Measurements from ENCODE around the gene CSF3R. TPM values are rescaled to one million over a fixed set of nuclear protein-coding genes. Genes with fewer than 3 reads are reported as not detected.

Gene CSF3R
- total and polyA plus RNA-seq, 2 experiments from 2014 or later: not detected

GRCh38 chr1:36515315-36516138 is 32.8 kb upstream of the CSF3R start:
- Histone ChIP-seq H3K36me3 (ENCODE audit: low read depth) (no peaks in the 10 kb centered on the region), H2AFZ (no peak overlapping the region), H3K9me2 (ENCODE audit: insufficient read depth) (no peaks in the 10 kb centered on the region), H4K20me1 (ENCODE audit: insufficient read depth) (no peaks in the 10 kb centered on the region), H3K27me3 (replicated peaks; ENCODE audit: insufficient read depth) (no peaks in the 10 kb centered on the region; the same call in 1 of the 2 replicates), H3K4me1 (ENCODE audit: insufficient read depth) (no peaks in the 10 kb centered on the region), H3K4me2 (ENCODE audit: unreplicated experiment) (no peak overlapping the region), H3K4me3 (no peak overlapping the region), H3F3A (ENCODE audit: insufficient read depth) (no peaks in the 10 kb centered on the region), H3K27ac (no peak overlapping the region), H3K9me3 (ENCODE audit: low read depth) (no peaks in the 10 kb centered on the region), H3K79me2 (ENCODE audit: insufficient read depth) (no peaks in the 10 kb centered on the region), H3K9ac (no peak overlapping the region)
- TF ChIP-seq EZH2 (IDR thresholded peaks at IDR 0.05; ENCODE audit: insufficient read depth, poor library complexity, severe bottlenecking): no peak
- no peak for TF ChIP-seq EZH2phosphoT487 (IDR thresholded peaks at IDR 0.05; ENCODE audit: insufficient read depth, low read depth)
- in situ Hi-C loops (cut with MboI): no loop called here
- DNase-seq: no peak
- WGBS, 2 experiments (ENCODE audit: low coverage in 1 of 2, low lambda C conversion rate in 2 of 2, missing lambda C conversion rate in 2 of 2): 34 to 37% methylated on average over 9 to 10 of the region's 10 CpGs

- TF ChIP-seq EZH2 (IDR thresholded peaks at IDR 0.05; ENCODE audit: insufficient read depth, poor library complexity, severe bottlenecking) (no peak), EZH2phosphoT487 (IDR thresholded peaks at IDR 0.05; ENCODE audit: insufficient read depth, low read depth) (no peak)
- no peak overlapping the region for H2AFZ ChIP-seq
- no peak overlapping the region for H3K4me3 ChIP-seq
- no peaks in the 10 kb centered on the region for H3K36me3 ChIP-seq (ENCODE audit: low read depth)
- in situ Hi-C loops (cut with MboI): no loop called here
- no peaks in the 10 kb centered on the region for H3K9me3 ChIP-seq (ENCODE audit: low read depth)
- no peaks in the 10 kb centered on the region; the same call in 1 of the 2 replicates for H3K27me3 ChIP-seq (replicated peaks; ENCODE audit: insufficient read depth)
- H3K27ac ChIP-seq: no peak overlapping the region
- H3K79me2 ChIP-seq (ENCODE audit: insufficient read depth): no peaks in the 10 kb centered on the region
- H4K20me1 ChIP-seq (ENCODE audit: insufficient read depth): no peaks in the 10 kb centered on the region
- H3F3A ChIP-seq (ENCODE audit: insufficient read depth): no peaks in the 10 kb centered on the region
- no peak for DNase-seq
- 72% methylated on average over 18 of the region's 18 CpGs for WGBS, 2 experiments (ENCODE audit: low coverage in 1 of 2, low lambda C conversion rate in 2 of 2, missing lambda C conversion rate in 2 of 2)
- no peaks in the 10 kb centered on the region for H3K9me2 ChIP-seq (ENCODE audit: insufficient read depth)
- H3K9ac ChIP-seq: no peak overlapping the region
- H3K4me1 ChIP-seq (ENCODE audit: insufficient read depth): no peaks in the 10 kb centered on the region
- H3K4me2 ChIP-seq (ENCODE audit: unreplicated experiment): no peak overlapping the region
These were observed 31.8 kb upstream of the CSF3R start for GRCh38 chr1:36514501-36514900.

GRCh38 chr1:36513676-36514473 is 31.2 kb upstream of the CSF3R start:
- H3K9me3 ChIP-seq (ENCODE audit: low read depth): no peaks in the 10 kb centered on the region
- H3K4me1 ChIP-seq (ENCODE audit: insufficient read depth): no peaks in the 10 kb centered on the region
- H3K4me3 ChIP-seq: no peak overlapping the region
- H4K20me1 ChIP-seq (ENCODE audit: insufficient read depth): no peaks in the 10 kb centered on the region
- H2AFZ ChIP-seq: no peak overlapping the region
- no peak overlapping the region for H3K4me2 ChIP-seq (ENCODE audit: unreplicated experiment)
- TF ChIP-seq EZH2phosphoT487 (IDR thresholded peaks at IDR 0.05; ENCODE audit: insufficient read depth, low read depth) (no peak), EZH2 (IDR thresholded peaks at IDR 0.05; ENCODE audit: insufficient read depth, poor library complexity, severe bottlenecking) (no peak)
- H3K36me3 ChIP-seq (ENCODE audit: low read depth): no peaks in the 10 kb centered on the region
- H3K79me2 ChIP-seq (ENCODE audit: insufficient read depth): no peaks in the 10 kb centered on the region
- 51 to 60% methylated on average over 12 of the region's 12 CpGs for WGBS, 2 experiments (ENCODE audit: low coverage in 1 of 2, low lambda C conversion rate in 2 of 2, missing lambda C conversion rate in 2 of 2)
- H3K27me3 ChIP-seq (replicated peaks; ENCODE audit: insufficient read depth): no peaks in the 10 kb centered on the region; the same call in 1 of the 2 replicates
- H3F3A ChIP-seq (ENCODE audit: insufficient read depth): no peaks in the 10 kb centered on the region
- no peak overlapping the region for H3K27ac ChIP-seq
- in situ Hi-C loops (cut with MboI): no loop called here
- DNase-seq: no peak
- no peaks in the 10 kb centered on the region for H3K9me2 ChIP-seq (ENCODE audit: insufficient read depth)
- H3K9ac ChIP-seq: no peak overlapping the region

- 39 to 48% methylated on average over 1 of the region's 1 CpG for WGBS, 2 experiments (ENCODE audit: low coverage in 1 of 2, low lambda C conversion rate in 2 of 2, missing lambda C conversion rate in 2 of 2)
- H3K9me2 ChIP-seq (ENCODE audit: insufficient read depth): no peaks in the 10 kb centered on the region
- in situ Hi-C loops (cut with MboI): no loop called here
These were observed 30.1 kb upstream of the CSF3R start for GRCh38 chr1:36512842-36513241.

More at GRCh38 chr1:36512842-36513241, 30.1 kb upstream of the CSF3R start:
- no peaks in the 10 kb centered on the region for H3K36me3 ChIP-seq (ENCODE audit: low read depth)
- no peak overlapping the region for H3K9ac ChIP-seq
- no peaks in the 10 kb centered on the region for H3K79me2 ChIP-seq (ENCODE audit: insufficient read depth)
- no peak overlapping the region for H3K27ac ChIP-seq
- DNase-seq: no peak
- no peaks in the 10 kb centered on the region for H4K20me1 ChIP-seq (ENCODE audit: insufficient read depth)
- no peaks in the 10 kb centered on the region for H3F3A ChIP-seq (ENCODE audit: insufficient read depth)
- no peaks in the 10 kb centered on the region for H3K9me3 ChIP-seq (ENCODE audit: low read depth)
- no peaks in the 10 kb centered on the region for H3K4me1 ChIP-seq (ENCODE audit: insufficient read depth)
- H2AFZ ChIP-seq: no peak overlapping the region
- no peak overlapping the region for H3K4me3 ChIP-seq
- TF ChIP-seq EZH2phosphoT487 (IDR thresholded peaks at IDR 0.05; ENCODE audit: insufficient read depth, low read depth) (no peak), EZH2 (IDR thresholded peaks at IDR 0.05; ENCODE audit: insufficient read depth, poor library complexity, severe bottlenecking) (no peak)
- H3K27me3 ChIP-seq (replicated peaks; ENCODE audit: insufficient read depth): no peaks in the 10 kb centered on the region; the same call in 1 of the 2 replicates
- no peak overlapping the region for H3K4me2 ChIP-seq (ENCODE audit: unreplicated experiment)
